GM18517 (cell line): Measurements from ENCODE around the gene PRPF31.
A peak's percentile ranks its signal among the peaks of the same experiment; 100 is the strongest.

ENCODE experiments used
- ATAC-seq: cut with Tn5 transposase; IDR thresholded peaks from one replicate; pipeline ENCODE4 v1.9.1; 2021; ENCODE audit warnings: mild to moderate bottlenecking, moderate library complexity; ENCODE audit not compliant: unreplicated experiment

PRPF31 gene

DNA sequence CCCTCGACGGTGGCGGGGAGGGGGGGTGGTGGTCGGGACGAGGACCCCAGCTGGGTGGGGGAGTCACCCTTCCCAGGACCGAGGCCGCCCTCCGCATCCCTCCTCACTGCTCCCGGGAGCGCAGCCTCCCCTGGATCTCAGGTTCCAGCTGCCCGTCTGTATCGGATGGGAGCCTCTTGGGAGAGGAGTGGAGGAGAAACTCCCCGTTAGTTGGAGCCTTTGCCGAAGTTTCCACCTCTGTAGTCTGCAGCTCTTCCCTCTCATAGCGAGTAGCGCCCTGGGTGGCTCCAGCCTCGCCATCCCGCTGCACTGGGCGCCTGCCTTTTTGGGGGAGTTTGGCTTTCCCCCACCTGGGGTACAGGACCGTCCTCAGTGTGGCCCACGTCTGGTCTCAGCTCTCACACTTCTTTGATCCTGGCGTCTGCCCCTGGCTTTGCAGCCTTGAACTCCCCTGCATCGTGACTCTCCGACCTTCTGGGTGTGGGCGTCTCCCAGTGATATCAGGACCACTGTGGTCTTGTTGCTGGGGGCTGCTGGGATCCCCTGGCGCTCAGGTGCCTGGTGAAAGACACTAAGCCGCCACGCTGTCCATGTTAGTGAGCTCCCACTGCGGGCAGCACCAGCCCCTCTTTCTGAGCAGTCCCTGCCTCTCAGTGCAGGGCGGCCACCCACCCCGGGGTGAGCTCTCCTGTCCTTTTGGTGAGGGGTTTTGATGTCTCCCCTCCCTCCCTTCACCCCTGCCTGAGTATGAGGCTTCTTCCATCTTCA, 23.1 kb downstream of the PRPF31 start:
- ATAC-seq, result no peak

DNA sequence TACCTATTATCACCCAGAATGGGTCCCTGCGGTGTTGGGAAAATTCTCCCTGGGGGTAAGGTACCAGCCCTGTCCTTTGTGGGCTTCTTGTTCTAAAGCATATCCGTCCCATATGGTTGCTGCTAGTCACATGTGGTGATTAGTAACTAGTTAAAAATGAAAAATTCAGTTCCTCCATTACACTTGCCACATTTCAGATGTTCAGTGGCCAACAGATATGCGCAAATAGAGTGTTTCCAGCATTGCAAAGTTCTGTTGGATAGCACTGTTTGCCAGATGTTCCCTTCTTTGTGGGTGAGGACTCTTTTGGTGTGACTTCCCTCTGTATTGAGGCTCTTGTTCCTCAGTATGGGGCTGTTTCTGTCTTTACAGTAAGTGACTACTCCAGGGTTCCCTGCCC, 25.8 kb downstream of the PRPF31 start:
- no peak for ATAC-seq

DNA sequence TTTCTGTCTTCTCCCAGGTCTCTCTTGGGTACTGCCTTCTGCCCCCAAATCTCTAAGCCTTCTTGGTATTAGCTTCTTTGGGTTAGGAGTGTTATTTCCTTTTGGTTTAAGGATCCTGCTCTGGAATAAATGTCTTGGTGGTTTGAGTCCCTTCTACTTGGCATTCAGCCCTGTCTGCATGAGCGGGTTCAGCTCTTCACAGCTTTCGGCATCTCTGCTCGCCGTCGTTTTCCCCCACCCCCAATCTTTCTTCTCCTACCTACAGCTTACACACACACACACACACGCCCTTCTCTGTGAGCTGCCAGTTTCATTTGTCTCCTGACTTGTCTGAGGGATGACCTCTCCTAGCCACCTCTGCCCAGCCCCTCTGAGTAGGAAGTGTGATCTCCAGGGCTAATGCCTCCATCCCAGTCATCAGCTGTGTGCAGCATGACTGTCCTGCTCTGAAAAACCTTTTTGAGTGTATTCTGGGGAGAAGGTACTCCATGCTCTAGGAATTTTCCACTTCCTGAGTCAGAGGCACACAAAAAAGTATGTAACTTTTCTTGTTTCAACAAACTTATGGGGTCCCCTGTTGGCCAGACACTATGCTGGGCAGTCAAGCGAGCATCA, 26.7 kb downstream of the PRPF31 start:
- ATAC-seq, result no peak

- ATAC-seq, result no peak
These were observed 30.1 kb downstream of the PRPF31 start for GRCh38 chr19:54145541-54146158.

DNA sequence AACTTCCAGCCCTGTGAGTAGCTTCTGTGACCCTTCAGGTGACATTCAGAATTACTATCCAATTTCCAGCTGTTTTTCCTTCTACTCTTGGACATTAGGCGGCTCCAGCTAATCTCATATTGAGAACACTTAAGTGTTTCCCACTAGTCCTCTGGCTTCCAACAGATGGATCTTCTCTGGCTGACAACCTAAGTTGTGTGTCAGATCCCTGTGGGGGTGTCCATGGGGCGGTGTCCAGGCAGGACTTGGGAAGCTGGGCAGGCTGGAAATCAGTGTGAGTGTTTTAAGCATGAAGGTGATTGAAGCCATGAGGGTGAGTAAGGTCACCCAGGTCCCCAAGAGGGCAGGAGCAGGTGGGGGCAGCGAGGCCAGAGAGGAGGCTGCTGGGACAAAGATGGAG, 32.1 kb downstream of the PRPF31 start:
- no peak for ATAC-seq

GRCh38 chr19:54148158-54148557, 32.6 kb downstream of the PRPF31 start:
- no peak for ATAC-seq

DNA sequence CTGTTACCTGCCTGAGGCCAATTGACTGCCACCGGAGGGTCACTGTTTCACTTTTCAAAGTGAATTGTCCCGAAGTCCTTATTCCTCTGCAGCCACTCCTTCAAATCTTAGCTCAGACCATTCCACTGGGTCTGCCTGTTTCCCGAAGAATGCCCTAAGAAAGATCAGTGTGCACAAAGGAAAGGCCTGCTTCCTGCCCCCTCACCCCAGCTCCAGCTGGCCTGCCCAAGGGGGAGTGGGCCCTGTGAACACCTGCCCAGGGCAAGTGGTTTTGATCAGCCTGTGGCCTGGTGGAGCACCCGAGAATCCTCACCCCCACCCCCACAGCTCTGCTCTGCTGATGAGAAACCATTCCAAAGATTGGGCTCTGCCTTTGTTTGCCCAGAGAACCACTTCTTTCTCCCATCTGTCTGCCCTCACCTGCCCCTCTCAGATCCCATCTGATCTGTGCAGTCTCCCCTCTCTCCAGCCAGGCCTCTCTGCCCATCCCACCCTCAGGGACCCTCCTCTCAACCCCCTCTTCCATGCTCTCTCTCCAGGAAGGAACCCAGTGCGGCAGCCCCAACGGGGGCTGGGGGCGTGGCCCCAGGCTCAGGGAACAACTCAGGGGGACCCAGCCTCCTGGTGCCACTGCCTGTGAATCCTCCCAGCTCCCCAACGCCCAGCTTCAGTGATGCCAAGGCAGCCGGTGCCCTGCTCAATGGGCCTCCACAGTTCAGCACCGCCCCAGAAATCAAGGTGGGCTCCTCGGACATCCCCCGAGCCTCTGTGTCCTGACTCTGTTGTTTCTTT, 33.7 kb downstream of the PRPF31 start:
- no peak for ATAC-seq

DNA sequence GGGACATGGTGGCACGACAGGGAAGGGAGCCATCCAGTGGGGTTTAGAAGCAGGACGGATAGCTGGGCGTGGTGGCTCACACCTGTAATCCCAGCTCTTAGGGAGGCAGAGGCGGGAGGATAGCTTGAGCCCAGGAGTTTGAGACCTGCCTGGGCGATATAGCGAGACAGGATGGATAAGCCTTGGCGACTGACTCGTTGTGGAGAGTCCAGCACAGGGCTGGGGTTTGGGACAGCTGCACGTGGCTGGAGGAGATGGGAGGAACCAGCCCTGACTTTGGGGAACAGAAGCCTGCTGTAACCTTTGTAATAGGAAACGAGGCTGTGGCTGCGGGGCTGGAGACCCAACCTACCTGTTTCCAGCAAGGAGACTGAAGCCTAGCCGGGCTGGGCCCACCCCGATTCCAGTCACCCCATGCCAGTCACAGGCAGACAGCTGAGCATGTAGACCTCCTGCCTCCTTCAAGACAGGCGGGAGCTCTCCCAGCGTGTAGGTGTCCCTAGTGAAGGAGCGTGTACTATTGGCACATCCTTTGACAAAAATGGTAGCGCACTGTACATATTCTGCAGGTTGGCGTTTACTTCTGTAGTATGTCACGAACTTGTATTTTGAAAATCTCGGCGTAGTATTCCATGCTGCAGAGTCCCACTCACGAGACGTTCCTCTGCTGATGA, 35.9 kb downstream of the PRPF31 start:
- ATAC-seq, result no peak

GRCh38 chr19:54152267-54152666, 36.7 kb downstream of the PRPF31 start:
- no peak for ATAC-seq

- ATAC-seq, result no peak
These were observed 37.4 kb downstream of the PRPF31 start for GRCh38 chr19:54152878-54153524.

DNA sequence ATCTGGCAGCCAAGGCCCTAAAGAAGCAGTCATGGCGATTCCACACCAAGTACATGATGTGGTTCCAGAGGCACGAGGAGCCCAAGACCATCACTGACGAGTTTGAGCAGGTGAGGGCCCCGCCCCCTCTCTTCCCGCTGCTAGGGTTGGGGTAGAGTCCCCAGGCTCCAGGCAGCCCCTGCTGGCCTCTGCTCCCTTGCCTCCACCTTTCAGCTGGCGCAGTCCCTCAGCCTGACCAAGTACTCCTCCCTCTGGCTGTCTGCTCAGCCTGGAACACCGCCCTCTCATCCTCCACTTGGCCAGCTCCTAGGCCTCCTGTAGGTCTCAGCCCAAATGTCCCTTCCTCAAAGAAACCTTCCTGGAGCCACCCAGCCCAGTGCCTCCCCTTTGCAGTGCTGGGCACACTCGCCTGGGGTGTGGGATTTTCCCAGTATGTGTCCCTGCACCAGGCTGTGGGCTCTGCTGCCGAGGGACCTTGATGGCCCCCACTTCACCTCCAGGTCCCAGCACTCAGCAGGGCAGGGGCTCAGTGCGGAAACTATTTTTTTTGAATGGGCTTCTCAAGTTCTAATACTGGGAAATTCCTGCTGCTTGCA, 38.3 kb downstream of the PRPF31 start:
- no peak for ATAC-seq

DNA sequence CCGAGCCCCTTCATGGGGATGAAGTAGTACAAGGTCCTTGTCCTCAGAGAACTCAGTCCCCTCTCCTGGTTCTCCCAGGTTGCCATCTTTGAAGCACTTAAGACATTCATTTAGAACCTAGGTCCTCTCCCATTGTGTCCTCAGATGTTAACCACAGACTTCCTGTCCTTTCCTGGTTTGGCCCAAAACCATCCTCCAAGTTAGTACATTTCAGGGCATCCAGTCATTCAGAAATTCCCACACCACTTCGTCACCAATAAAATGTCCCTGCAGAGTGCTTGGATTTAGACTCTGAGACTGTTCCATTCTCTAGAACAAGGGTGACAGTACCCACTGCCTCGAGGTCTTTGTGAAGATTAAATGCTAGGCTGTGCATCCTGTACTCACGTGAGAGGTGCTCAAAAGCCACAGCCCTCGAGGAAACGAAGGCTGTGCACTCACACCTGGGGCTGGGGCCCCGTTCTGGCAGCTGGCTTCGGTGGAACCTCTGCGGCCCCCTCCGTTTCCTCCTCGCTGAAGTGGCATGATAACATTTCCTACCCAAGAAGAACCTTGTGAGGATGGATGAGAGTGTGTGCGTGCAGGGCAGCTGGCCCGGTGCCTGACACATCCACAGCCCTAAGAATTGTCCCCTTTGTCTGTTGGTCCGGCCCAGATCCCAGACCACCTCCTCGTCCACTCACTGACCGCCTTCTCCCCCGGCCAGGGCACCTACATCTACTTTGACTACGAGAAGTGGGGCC, 39.2 kb downstream of the PRPF31 start:
- ATAC-seq, result no peak

DNA sequence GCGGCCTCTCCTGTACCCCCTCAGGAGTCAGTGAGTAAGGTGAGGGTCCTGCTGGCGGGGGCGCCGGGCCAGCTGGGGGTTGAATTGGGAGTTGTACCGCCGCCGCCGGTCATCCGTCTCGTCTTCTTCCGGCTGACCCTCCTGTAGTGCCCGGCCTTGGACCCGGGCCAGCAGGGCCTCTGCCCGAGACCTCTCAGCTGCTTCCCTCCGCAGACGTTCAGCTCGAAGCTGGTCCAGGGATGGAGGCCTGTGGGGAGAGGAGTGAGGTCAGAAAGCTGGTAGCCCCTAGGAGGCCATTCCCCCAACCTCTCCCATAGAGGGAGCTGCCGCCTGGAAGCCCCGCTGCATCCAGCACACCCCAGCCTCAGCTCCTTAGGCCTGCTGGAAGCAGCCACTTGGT, 40.1 kb downstream of the PRPF31 start:
- no peak for ATAC-seq

DNA sequence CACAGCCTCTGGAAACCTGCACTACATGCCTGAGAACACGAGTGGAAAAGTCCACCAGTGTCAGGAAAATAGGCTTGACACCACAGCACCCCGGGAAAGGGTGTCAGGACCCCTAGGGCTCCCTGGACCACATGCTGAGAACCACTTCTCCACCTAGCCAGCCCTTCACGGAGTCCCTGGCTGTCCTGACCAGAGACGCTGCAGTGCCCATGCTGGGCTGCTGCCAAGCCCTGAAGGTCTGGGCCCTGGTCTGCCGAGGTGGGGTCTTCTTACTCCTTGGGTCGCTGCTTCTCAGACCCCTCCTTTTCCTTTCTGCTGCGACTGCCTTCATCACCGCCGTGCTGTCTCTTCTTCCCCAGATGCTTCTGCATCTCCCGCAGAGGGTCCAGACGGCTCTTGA, 40.9 kb downstream of the PRPF31 start:
- no peak for ATAC-seq

DNA sequence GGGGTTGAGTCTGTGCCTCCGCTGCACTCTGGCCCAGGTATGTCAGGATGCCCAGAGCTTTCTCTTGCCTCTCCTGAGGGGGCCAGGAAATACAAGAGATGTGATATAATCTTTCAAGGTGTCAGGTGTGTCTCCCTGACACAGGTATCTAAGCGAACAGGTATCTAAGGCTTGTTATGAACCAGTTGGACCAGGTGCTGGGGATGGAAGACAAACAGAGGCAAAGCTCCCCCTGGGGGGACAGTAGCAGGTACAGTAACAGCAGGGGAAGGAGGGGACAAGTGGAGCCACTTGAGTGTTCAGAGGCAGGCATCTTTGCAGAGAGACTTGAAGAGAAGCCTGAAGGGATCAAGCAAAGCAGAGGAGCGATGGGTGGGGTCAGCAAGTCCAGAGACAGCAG, 41.4 kb downstream of the PRPF31 start:
- no peak for ATAC-seq

DNA sequence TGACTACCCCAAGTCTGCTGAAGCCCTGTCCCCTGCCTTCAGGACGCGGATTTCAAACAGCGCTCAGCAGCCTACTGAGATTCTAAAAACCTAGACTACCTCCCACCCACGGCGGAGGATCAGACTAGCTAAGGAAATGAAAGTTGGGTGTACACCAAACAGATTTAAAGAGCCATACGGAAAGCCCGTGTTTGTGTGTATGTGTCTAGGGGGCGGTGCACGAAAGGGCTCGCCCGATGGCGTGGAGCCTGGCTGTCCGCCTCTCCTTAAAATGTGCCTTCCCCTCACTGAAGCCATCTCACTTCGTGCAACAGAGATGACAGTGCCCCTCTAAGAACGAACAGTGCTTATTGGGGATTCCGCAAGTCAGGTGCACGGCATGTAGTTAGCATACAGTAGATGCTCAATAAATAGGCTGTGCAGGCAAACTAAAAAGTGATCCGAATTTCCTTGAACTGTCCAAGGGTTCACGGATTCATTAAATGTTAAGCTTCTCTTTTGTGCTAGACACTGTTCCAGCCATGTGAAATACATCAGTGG, 43.3 kb downstream of the PRPF31 start:
- ATAC-seq, result no peak

GRCh38 chr19:54159352-54160181, 44.0 kb downstream of the PRPF31 start, which contains the start of gene LENG1:
Gene LENG1 (minus strand): TSS chr19:54159721. CDS start chr19:54159695, 26 bp downstream.
- ATAC-seq, result peak; percentile 91

- ATAC-seq, result peak; percentile 0
These were observed 44.7 kb downstream of the PRPF31 start for GRCh38 chr19:54160182-54160811.
